ENCODE measurements around the gene SREBF1.

SREBF1 gene

GRCh38 chr17:17857496-17857895 lies 20.7 kb upstream of the SREBF1 start:
- no peak for DNase-seq

- no peak for DNase-seq
Measured at GRCh38 chr17:17856386-17856785, 19.6 kb upstream of the SREBF1 start.

- DNase-seq, result no peak
Measured at GRCh38 chr17:17855976-17856375, 19.2 kb upstream of the SREBF1 start.

- DNase-seq, result no peak
Measured at GRCh38 chr17:17853811-17854447, 17.1 kb upstream of the SREBF1 start.

- no peak for DNase-seq
Measured at GRCh38 chr17:17852930-17853329, 16.1 kb upstream of the SREBF1 start.

- DNase-seq, result no peak
Measured at GRCh38 chr17:17851103-17852002, 14.6 kb upstream of the SREBF1 start.

GRCh38 chr17:17849845-17850373 lies 13.1 kb upstream of the SREBF1 start:
- no peak for DNase-seq

- DNase-seq, result no peak
Measured at GRCh38 chr17:17849147-17849820, 12.5 kb upstream of the SREBF1 start.

GRCh38 chr17:17848311-17849082 lies 11.7 kb upstream of the SREBF1 start:
- no peak for DNase-seq

- DNase-seq, result no peak
Measured at GRCh38 chr17:17847726-17848125, 10.9 kb upstream of the SREBF1 start.

- no peak for DNase-seq
Measured at GRCh38 chr17:17847118-17847689, 10.4 kb upstream of the SREBF1 start.

- DNase-seq, result no peak
Measured at GRCh38 chr17:17846645-17847044, 9.9 kb upstream of the SREBF1 start.

GRCh38 chr17:17846003-17846402 lies 9.2 kb upstream of the SREBF1 start:
- no peak for DNase-seq

- peak; percentile 32 for DNase-seq
Measured at GRCh38 chr17:17845046-17845775, 8.4 kb upstream of the SREBF1 start.

GRCh38 chr17:17844500-17844899 lies 7.7 kb upstream of the SREBF1 start:
- DNase-seq, result no peak

- DNase-seq, result no peak
Measured at GRCh38 chr17:17844079-17844478, 7.3 kb upstream of the SREBF1 start.

GRCh38 chr17:17843096-17843495 lies 6.3 kb upstream of the SREBF1 start:
- DNase-seq, result no peak

- DNase-seq, result no peak
Measured at GRCh38 chr17:17842111-17842876, 5.5 kb upstream of the SREBF1 start.

- DNase-seq, result peak; percentile 77
Measured at GRCh38 chr17:17841601-17842025, 4.8 kb upstream of the SREBF1 start.

- no peak for DNase-seq
Measured at GRCh38 chr17:17840751-17841591, 4.2 kb upstream of the SREBF1 start.
